GM23248 (cell line): ENCODE results near the gene CEACAM16.

Experiments used
- EZH2 ChIP-seq: fragments of 200-600 bp; sonication (generic); IDR thresholded peaks from 2 replicates; pipeline ENCODE4 v1.6.1; 2018; ENCODE audit warnings: antibody characterized with exemption, mild to moderate bottlenecking; ENCODE audit not compliant: insufficient read depth, poor library complexity, severe bottlenecking
- EZH2phosphoT487 ChIP-seq: fragments of 200-600 bp; sonication (generic); IDR thresholded peaks from 2 replicates; pipeline ENCODE4 v1.6.1; 2018; ENCODE audit warnings: antibody characterized with exemption, moderate library complexity, mild to moderate bottlenecking, low read depth; ENCODE audit not compliant: insufficient read depth

DNA sequence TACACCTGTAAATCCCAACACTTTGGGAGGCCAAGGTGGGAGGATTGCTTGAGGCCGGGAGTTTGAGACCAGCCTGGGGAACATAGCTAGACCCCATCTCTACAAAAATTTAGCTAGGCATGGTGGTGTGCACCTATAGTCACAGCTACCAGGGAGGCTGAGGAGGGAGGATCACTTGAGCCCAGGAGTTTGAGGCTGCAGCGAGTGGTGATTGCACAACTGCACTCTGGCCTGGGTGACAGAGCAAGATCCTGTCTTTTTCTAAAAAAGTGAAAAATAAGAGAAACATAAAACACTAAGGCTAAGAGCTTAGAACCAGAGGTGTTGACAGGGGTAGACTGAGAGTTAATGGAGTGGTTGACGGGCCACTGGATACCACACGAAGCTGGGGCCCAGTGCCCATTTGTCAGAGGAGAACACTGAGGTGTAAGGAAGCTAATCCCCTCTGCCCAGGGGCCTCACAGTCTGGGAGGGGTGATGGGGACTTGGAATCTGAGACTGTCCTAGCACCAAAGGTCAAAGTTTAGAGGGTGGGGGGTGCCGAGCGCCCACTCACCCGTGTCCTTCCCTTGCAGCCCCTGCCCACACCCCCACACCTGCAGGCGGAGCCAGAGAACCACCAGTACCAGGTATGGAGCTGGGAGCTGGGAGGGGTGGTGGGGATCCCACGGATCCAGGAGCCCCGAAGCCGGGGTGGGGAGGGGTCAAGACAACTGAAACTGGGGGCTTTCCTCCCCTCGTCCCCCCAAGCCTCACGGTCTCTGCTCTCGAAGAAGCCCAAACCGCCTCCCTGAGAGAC lies 16.8 kb upstream of the CEACAM16 start:
- no peak for TF ChIP-seq EZH2
- TF ChIP-seq EZH2phosphoT487 = no peak
